Measurements from ENCODE around the gene FUCA1. TPM values are rescaled to one million over a fixed set of nuclear protein-coding genes. Genes with fewer than 3 reads are reported as not detected.

Gene FUCA1
- total and polyA plus RNA-seq, 2 experiments from 2014 or later = 11.5 to 13.3 TPM

- in situ Hi-C loops (cut with MboI) = no loop called here
- no peaks in the 10 kb centered on the region for H3F3A ChIP-seq (ENCODE audit: insufficient read depth)
- no peaks in the 10 kb centered on the region for H3K9me3 ChIP-seq (ENCODE audit: low read depth)
- WGBS, 2 experiments (ENCODE audit: low coverage in 1 of 2, low lambda C conversion rate in 2 of 2, missing lambda C conversion rate in 2 of 2) = 95 to 96% methylated on average over 3 of the region's 3 CpGs
- H3K9ac ChIP-seq = no peak overlapping the region
- no peaks in the 10 kb centered on the region for H3K27me3 ChIP-seq (replicated peaks; ENCODE audit: insufficient read depth)
- peak; percentile 50 for DNase-seq
- H3K4me1 ChIP-seq (ENCODE audit: insufficient read depth) = no peaks in the 10 kb centered on the region
- peaks cover 9% of the 10 kb centered on the region; the same call in 1 of the 2 replicates for H3K36me3 ChIP-seq (ENCODE audit: low read depth)
- no peak overlapping the region for H3K4me2 ChIP-seq (ENCODE audit: unreplicated experiment)
- H4K20me1 ChIP-seq (ENCODE audit: insufficient read depth) = no peaks in the 10 kb centered on the region
- TF ChIP-seq EZH2 (IDR thresholded peaks at IDR 0.05; ENCODE audit: insufficient read depth, poor library complexity, severe bottlenecking) (no peak), EZH2phosphoT487 (IDR thresholded peaks at IDR 0.05; ENCODE audit: insufficient read depth, low read depth) (no peak)
- no peaks in the 10 kb centered on the region for H3K9me2 ChIP-seq (ENCODE audit: insufficient read depth)
- no peak overlapping the region for H2AFZ ChIP-seq
- H3K27ac ChIP-seq = no peak overlapping the region
- H3K4me3 ChIP-seq = no peak overlapping the region
- no peaks in the 10 kb centered on the region for H3K79me2 ChIP-seq (ENCODE audit: insufficient read depth)
Observed at GRCh38 chr1:23810818-23811540, 57.1 kb downstream of the FUCA1 start.

- in situ Hi-C loops (cut with MboI) = no loop called here
Observed at GRCh38 chr1:23809751-23810171, 58.3 kb downstream of the FUCA1 start.

GRCh38 chr1:23807453-23807852 lies 60.6 kb downstream of the FUCA1 start:
- Histone ChIP-seq H3K27me3 (replicated peaks; ENCODE audit: insufficient read depth) (no peaks in the 10 kb centered on the region), H3K9ac (no peak overlapping the region), H3K27ac (no peak overlapping the region), H3K4me3 (no peak overlapping the region), H3K4me1 (ENCODE audit: insufficient read depth) (no peaks in the 10 kb centered on the region), H2AFZ (no peak overlapping the region), H3K9me3 (ENCODE audit: low read depth) (no peaks in the 10 kb centered on the region), H3K9me2 (ENCODE audit: insufficient read depth) (no peaks in the 10 kb centered on the region), H3F3A (ENCODE audit: insufficient read depth) (0 out of 2 replicates have a peak, but pooled peaks cover 4% of the 10 kb centered on the region), H3K36me3 (ENCODE audit: low read depth) (no peaks in the 10 kb centered on the region), H3K4me2 (ENCODE audit: unreplicated experiment) (no peak overlapping the region), H4K20me1 (ENCODE audit: insufficient read depth) (no peaks in the 10 kb centered on the region), H3K79me2 (ENCODE audit: insufficient read depth) (no peaks in the 10 kb centered on the region)
- 94 to 96% methylated on average over 3 of the region's 3 CpGs for WGBS, 2 experiments (ENCODE audit: low coverage in 1 of 2, low lambda C conversion rate in 2 of 2, missing lambda C conversion rate in 2 of 2)
- TF ChIP-seq EZH2phosphoT487 (IDR thresholded peaks at IDR 0.05; ENCODE audit: insufficient read depth, low read depth) (no peak), EZH2 (IDR thresholded peaks at IDR 0.05; ENCODE audit: insufficient read depth, poor library complexity, severe bottlenecking) (no peak)
- in situ Hi-C loops (cut with MboI) = no loop called here
- DNase-seq = no peak

More at GRCh38 chr1:23809751-23810171, 58.3 kb downstream of the FUCA1 start:
- H3K4me2 ChIP-seq (ENCODE audit: unreplicated experiment) = no peak overlapping the region
- no peaks in the 10 kb centered on the region for H3K4me1 ChIP-seq (ENCODE audit: insufficient read depth)
- TF ChIP-seq EZH2phosphoT487 (IDR thresholded peaks at IDR 0.05; ENCODE audit: insufficient read depth, low read depth) = no peak
- no peak for TF ChIP-seq EZH2 (IDR thresholded peaks at IDR 0.05; ENCODE audit: insufficient read depth, poor library complexity, severe bottlenecking)
- H3F3A ChIP-seq (ENCODE audit: insufficient read depth) = no peaks in the 10 kb centered on the region
- H3K4me3 ChIP-seq = no peak overlapping the region
- no peaks in the 10 kb centered on the region for H3K9me2 ChIP-seq (ENCODE audit: insufficient read depth)
- H3K79me2 ChIP-seq (ENCODE audit: insufficient read depth) = no peaks in the 10 kb centered on the region
- peak; percentile 68 for DNase-seq
- 50 to 57% methylated on average over 6 of the region's 6 CpGs for WGBS, 2 experiments (ENCODE audit: low coverage in 1 of 2, low lambda C conversion rate in 2 of 2, missing lambda C conversion rate in 2 of 2)
- no peak overlapping the region for H3K9ac ChIP-seq
- H3K36me3 ChIP-seq (ENCODE audit: low read depth) = peaks cover 8% of the 10 kb centered on the region; the same call in 1 of the 2 replicates
- H3K27me3 ChIP-seq (replicated peaks; ENCODE audit: insufficient read depth) = no peaks in the 10 kb centered on the region
- H4K20me1 ChIP-seq (ENCODE audit: insufficient read depth) = no peaks in the 10 kb centered on the region
- no peak overlapping the region for H3K27ac ChIP-seq
- no peaks in the 10 kb centered on the region for H3K9me3 ChIP-seq (ENCODE audit: low read depth)
- no peak overlapping the region for H2AFZ ChIP-seq

GRCh38 chr1:23806280-23806679 lies 61.8 kb downstream of the FUCA1 start:
- no peak overlapping the region for H3K4me3 ChIP-seq
- no peaks in the 10 kb centered on the region for H3K27me3 ChIP-seq (replicated peaks; ENCODE audit: insufficient read depth)
- H3K4me1 ChIP-seq (ENCODE audit: insufficient read depth) = no peaks in the 10 kb centered on the region
- no peak overlapping the region for H3K9ac ChIP-seq
- H4K20me1 ChIP-seq (ENCODE audit: insufficient read depth) = no peaks in the 10 kb centered on the region
- no peak for TF ChIP-seq EZH2phosphoT487 (IDR thresholded peaks at IDR 0.05; ENCODE audit: insufficient read depth, low read depth)
- TF ChIP-seq EZH2 (IDR thresholded peaks at IDR 0.05; ENCODE audit: insufficient read depth, poor library complexity, severe bottlenecking) = no peak
- 74 to 77% methylated on average over 6 of the region's 6 CpGs for WGBS, 2 experiments (ENCODE audit: low coverage in 1 of 2, low lambda C conversion rate in 2 of 2, missing lambda C conversion rate in 2 of 2)
- DNase-seq = no peak
- H3F3A ChIP-seq (ENCODE audit: insufficient read depth) = 0 out of 2 replicates have a peak, but pooled peaks cover 4% of the 10 kb centered on the region
- in situ Hi-C loops (cut with MboI) = no loop called here
- no peaks in the 10 kb centered on the region for H3K9me3 ChIP-seq (ENCODE audit: low read depth)
- H3K4me2 ChIP-seq (ENCODE audit: unreplicated experiment) = no peak overlapping the region
- H3K36me3 ChIP-seq (ENCODE audit: low read depth) = no peaks in the 10 kb centered on the region
- no peak overlapping the region for H3K27ac ChIP-seq
- H2AFZ ChIP-seq = no peak overlapping the region
- H3K9me2 ChIP-seq (ENCODE audit: insufficient read depth) = no peaks in the 10 kb centered on the region
- H3K79me2 ChIP-seq (ENCODE audit: insufficient read depth) = no peaks in the 10 kb centered on the region
